H9 (cell line): ENCODE measurements around the gene ROCK2. TPM values are rescaled to one million over a fixed set of nuclear protein-coding genes. Genes with fewer than 3 reads are reported as not detected.

Experiments
- DNase-seq: peaks from one replicate; pipeline ENCODE4 v3.0.0-alpha.2; 2017
- H2AFZ ChIP-seq: one replicate; pipeline ENCODE4 v1.6.1; 2013; ENCODE audit warnings: mild to moderate bottlenecking, low read length, control low read depth, moderate library complexity
- H2AK5ac ChIP-seq: 2 replicates; pipeline ENCODE4 v1.6.1; 2013; ENCODE audit warnings: low read length, control low read depth, mixed read lengths; ENCODE audit not compliant: insufficient read length
- H2BK120ac ChIP-seq: one replicate; pipeline ENCODE4 v1.6.1; 2013; ENCODE audit warnings: low read depth, mild to moderate bottlenecking, low read length, control low read depth, inconsistent platforms; ENCODE audit not compliant: poor library complexity, severe bottlenecking
- H2BK12ac ChIP-seq: 2 replicates; pipeline ENCODE4 v1.6.1; 2013; ENCODE audit warnings: low read length, control low read depth, mixed read lengths, low read depth; ENCODE audit not compliant: insufficient read length
- H2BK15ac ChIP-seq: 2 replicates; pipeline ENCODE4 v1.6.1; 2013; ENCODE audit warnings: low read depth, low read length, control low read depth
- H2BK20ac ChIP-seq: one replicate; pipeline ENCODE4 v1.6.1; 2013; ENCODE audit warnings: low read depth, mild to moderate bottlenecking, low read length, control low read depth, inconsistent platforms; ENCODE audit not compliant: poor library complexity, severe bottlenecking
- H2BK5ac ChIP-seq: 2 replicates; pipeline ENCODE4 v1.6.1; 2013; ENCODE audit warnings: low read length, control low read depth, mixed read lengths; ENCODE audit not compliant: insufficient read length
- H3K14ac ChIP-seq: 2 replicates; pipeline ENCODE4 v1.6.1; 2013; ENCODE audit warnings: low read length, control low read depth; ENCODE audit not compliant: insufficient read depth
- H3K18ac ChIP-seq: 2 replicates; pipeline ENCODE4 v1.6.1; 2013; ENCODE audit warnings: low read depth, mild to moderate bottlenecking, mixed read lengths, low read length, control low read depth; ENCODE audit not compliant: insufficient read length
- H3K23ac ChIP-seq: 2 replicates; pipeline ENCODE4 v1.6.1; 2013; ENCODE audit warnings: low read length, control low read depth, mixed read lengths, low read depth; ENCODE audit not compliant: insufficient read length
- H3K23me2 ChIP-seq: 2 replicates; pipeline ENCODE4 v1.6.1; 2013; ENCODE audit warnings: low read depth, mild to moderate bottlenecking, mixed read lengths, low read length, control low read depth; ENCODE audit not compliant: insufficient read length, poor library complexity, severe bottlenecking
- H3K27ac ChIP-seq: 2 replicates; pipeline ENCODE4 v1.5.1; 2013; ENCODE audit warnings: low read length, control low read depth, mixed read lengths, low read depth; ENCODE audit not compliant: insufficient read length
- H3K27me3 ChIP-seq: 2 replicates; pipeline ENCODE4 v1.6.1; 2013; ENCODE audit warnings: low read length, control low read depth, inconsistent platforms; ENCODE audit not compliant: insufficient read depth
- H3K4ac ChIP-seq: 2 replicates; pipeline ENCODE4 v1.6.1; 2013; ENCODE audit warnings: low read depth, mild to moderate bottlenecking, control low read depth, inconsistent platforms, low read length, moderate library complexity
- H3K4me1 ChIP-seq: 2 replicates; pipeline ENCODE4 v1.6.1; 2013; ENCODE audit warnings: low read length, control low read depth, inconsistent platforms; ENCODE audit not compliant: insufficient read depth
- H3K4me2 ChIP-seq: 2 replicates; pipeline ENCODE4 v1.6.1; 2013; ENCODE audit warnings: low read length, control low read depth, mixed read lengths; ENCODE audit not compliant: insufficient read length, insufficient read depth
- H3K56ac ChIP-seq: 2 replicates; pipeline ENCODE4 v1.6.1; 2013; ENCODE audit warnings: low read depth, mild to moderate bottlenecking, mixed read lengths, low read length, control low read depth; ENCODE audit not compliant: insufficient read length
- H3K79me1 ChIP-seq: 2 replicates; pipeline ENCODE4 v1.6.1; 2013; ENCODE audit warnings: low read depth, mild to moderate bottlenecking, moderate library complexity, low read length, control low read depth, inconsistent platforms; ENCODE audit not compliant: insufficient read depth, poor library complexity, severe bottlenecking
- H3K79me2 ChIP-seq: 2 replicates; pipeline ENCODE4 v1.6.1; 2013; ENCODE audit warnings: low read length, control low read depth, inconsistent platforms; ENCODE audit not compliant: insufficient read depth
- H3K9ac ChIP-seq: 2 replicates; pipeline ENCODE4 v1.6.1; 2013; ENCODE audit warnings: low read length, control low read depth, mixed read lengths; ENCODE audit not compliant: insufficient read length; ENCODE audit errors: extremely low read depth
- H3K9me3 ChIP-seq: one replicate; pipeline ENCODE4 v1.6.1; 2013; ENCODE audit warnings: low read depth, low read length, inconsistent platforms; ENCODE audit not compliant: control insufficient read depth
- H3T11ph ChIP-seq: one replicate; pipeline ENCODE4 v1.6.1; 2013; ENCODE audit warnings: mild to moderate bottlenecking, low read length, control low read depth, inconsistent platforms
- H4K20me1 ChIP-seq: one replicate; pipeline ENCODE4 v1.6.1; 2013; ENCODE audit not compliant: control insufficient read depth, insufficient read length, insufficient read depth
- H4K5ac ChIP-seq: 2 replicates; pipeline ENCODE4 v1.6.1; 2013; ENCODE audit warnings: low read depth, mild to moderate bottlenecking, mixed read lengths, low read length, control low read depth; ENCODE audit not compliant: insufficient read length
- H4K8ac ChIP-seq: replicated peaks from 2 replicates; pipeline ENCODE4 v1.6.1; 2013; ENCODE audit warnings: low read length, control low read depth, mixed read lengths, low read depth; ENCODE audit not compliant: insufficient read length
- H4K91ac ChIP-seq: 2 replicates; pipeline ENCODE4 v1.6.1; 2013; ENCODE audit warnings: low read depth, mild to moderate bottlenecking, moderate library complexity, mixed read lengths, low read length, control low read depth; ENCODE audit not compliant: insufficient read length
- H3K27ac Mint-ChIP-seq, 3 experiments: 2 replicates in 2 of 3; 3 replicates in 1 of 3; pipeline ENCODE4 v1.8.0; 2020 to 2021; ENCODE audit warnings: mixed read lengths in 3 of 3, mild to moderate bottlenecking in 1 of 3, moderate library complexity in 1 of 3
- H3K27me3 Mint-ChIP-seq: 2 replicates; pipeline ENCODE4 v1.8.0; 2021; ENCODE audit warnings: low read depth, mild to moderate bottlenecking, moderate library complexity, mixed read lengths
- H3K36me3 Mint-ChIP-seq, 3 experiments: 2 replicates in 2 of 3; 3 replicates in 1 of 3; pipeline ENCODE4 v1.8.0; 2020 to 2021; ENCODE audit warnings: low read depth in 3 of 3, mixed read lengths in 3 of 3; ENCODE audit not compliant: insufficient read depth in 1 of 3
- H3K4me1 Mint-ChIP-seq, 2 experiments: 2 replicates each; pipeline ENCODE4 v1.8.0; 2020; ENCODE audit warnings: mixed read lengths in 2 of 2
- H3K4me3 Mint-ChIP-seq, 2 experiments: 2 replicates in 1 of 2; 3 replicates in 1 of 2; pipeline ENCODE4 v1.8.0; 2020 to 2021; ENCODE audit warnings: mild to moderate bottlenecking in 2 of 2, mixed read lengths in 2 of 2, moderate library complexity in 1 of 2
- H3K9me3 Mint-ChIP-seq, 2 experiments: 2 replicates in 1 of 2; 3 replicates in 1 of 2; pipeline ENCODE4 v1.8.0; 2020; ENCODE audit warnings: mild to moderate bottlenecking in 2 of 2, mixed read lengths in 2 of 2, moderate library complexity in 1 of 2
- WGBS: extraction: QIAGEN DNeasy Blood & Tissue Kit; methylation state at CpG from one replicate; pipeline ENCODE4 v1.1.7; 2013; ENCODE audit warnings: missing lambda C conversion rate, low lambda C conversion rate, mixed read lengths; ENCODE audit not compliant: insufficient read length; ENCODE audit errors: extremely low coverage; 5-methylcytosine and 5-hydroxymethylcytosine counted together
- total RNA-seq: library from RNA; stranded (reverse); gene quantifications from 2 replicates; pipeline ENCODE4 v1.2.1, GENCODE V29; 2021
- TF ChIP-seq, protein P1 (sequence below): fragments of 200-600 bp; sonication (generic); conservative IDR thresholded peaks from 3 replicates; pipeline ENCODE4 v1.8.0; 2021; ENCODE audit warnings: antibody characterized with exemption, mild to moderate bottlenecking

ROCK2 gene
- total RNA-seq, 1 experiment from 2014 or later: 33.2 TPM

DNA sequence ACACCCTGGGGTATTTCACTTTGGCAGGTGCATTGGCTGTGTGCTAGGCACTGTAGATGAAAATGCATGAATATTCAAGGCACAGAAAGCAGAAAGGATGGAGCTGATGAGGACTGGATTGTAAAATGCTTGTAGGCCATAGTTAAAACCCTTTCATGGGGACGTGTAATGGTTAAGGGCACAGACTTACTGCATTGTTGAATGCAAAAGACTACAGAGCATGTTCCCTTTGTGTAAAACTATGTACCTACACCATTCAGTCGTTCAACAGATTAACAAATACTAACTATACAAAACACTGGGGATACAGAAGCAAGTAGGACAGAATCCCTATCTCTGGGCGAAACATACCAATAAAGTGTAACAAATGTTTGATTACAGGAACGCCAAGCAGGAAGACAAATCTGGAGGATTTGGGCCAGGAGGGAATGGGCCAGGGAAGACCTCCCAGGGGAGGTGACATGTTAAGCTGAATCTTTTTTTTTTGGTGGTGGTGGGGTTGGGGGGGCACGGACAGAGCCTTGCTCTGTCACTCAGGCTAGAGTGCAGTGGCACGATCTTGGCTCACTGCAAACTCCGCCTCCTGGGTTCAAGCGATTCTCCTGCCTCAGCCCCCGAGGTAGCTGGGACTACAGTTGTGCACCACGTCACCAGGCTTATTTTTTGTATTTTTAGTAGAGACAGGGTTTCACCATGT is 19.6 kb upstream of the ROCK2 start:
- TF ChIP-seq, protein P1, sequence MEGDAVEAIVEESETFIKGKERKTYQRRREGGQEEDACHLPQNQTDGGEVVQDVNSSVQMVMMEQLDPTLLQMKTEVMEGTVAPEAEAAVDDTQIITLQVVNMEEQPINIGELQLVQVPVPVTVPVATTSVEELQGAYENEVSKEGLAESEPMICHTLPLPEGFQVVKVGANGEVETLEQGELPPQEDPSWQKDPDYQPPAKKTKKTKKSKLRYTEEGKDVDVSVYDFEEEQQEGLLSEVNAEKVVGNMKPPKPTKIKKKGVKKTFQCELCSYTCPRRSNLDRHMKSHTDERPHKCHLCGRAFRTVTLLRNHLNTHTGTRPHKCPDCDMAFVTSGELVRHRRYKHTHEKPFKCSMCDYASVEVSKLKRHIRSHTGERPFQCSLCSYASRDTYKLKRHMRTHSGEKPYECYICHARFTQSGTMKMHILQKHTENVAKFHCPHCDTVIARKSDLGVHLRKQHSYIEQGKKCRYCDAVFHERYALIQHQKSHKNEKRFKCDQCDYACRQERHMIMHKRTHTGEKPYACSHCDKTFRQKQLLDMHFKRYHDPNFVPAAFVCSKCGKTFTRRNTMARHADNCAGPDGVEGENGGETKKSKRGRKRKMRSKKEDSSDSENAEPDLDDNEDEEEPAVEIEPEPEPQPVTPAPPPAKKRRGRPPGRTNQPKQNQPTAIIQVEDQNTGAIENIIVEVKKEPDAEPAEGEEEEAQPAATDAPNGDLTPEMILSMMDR: no peak
- Histone ChIP-seq H3K4ac (no peak overlapping the region), H2BK20ac (no peak overlapping the region), H3K4me1 (no peaks in the 10 kb centered on the region), H2AK5ac (no peak overlapping the region), H3K56ac (no peak overlapping the region), H3K9ac (no peak overlapping the region), H2AFZ (no peak overlapping the region), H3K23ac (no peak overlapping the region), H4K91ac (no peak overlapping the region), H4K8ac (no peak overlapping the region), H4K5ac (no peak overlapping the region), H3K27ac (no peak overlapping the region), H3K4me2 (no peak overlapping the region), H3K79me2 (no peaks in the 10 kb centered on the region), H3T11ph (no peak overlapping the region), H3K18ac (no peak overlapping the region), H2BK15ac (no peak overlapping the region), H2BK5ac (no peak overlapping the region), H2BK12ac (no peak overlapping the region), H3K79me1 (no peaks in the 10 kb centered on the region), H4K20me1 (no peaks in the 10 kb centered on the region), H3K23me2 (no peaks in the 10 kb centered on the region), H2BK120ac (no peak overlapping the region), H3K27me3 (no peaks in the 10 kb centered on the region), H3K14ac (no peak overlapping the region), H3K9me3 (no peaks in the 10 kb centered on the region)
- Mint-ChIP-seq H3K4me3 (no peak overlapping the region; a peak in 1 of 5 replicates), H3K27ac (no peak overlapping the region; a peak in 1 of 7 replicates), H3K9me3 (no peaks in the 10 kb centered on the region), H3K27me3 (no peaks in the 10 kb centered on the region), H3K4me1 (peaks cover 9 to 10% of the 10 kb centered on the region in 2 experiments), H3K36me3 (no peaks in the 10 kb centered on the region)
- no peak for DNase-seq
- no CpG with 5 or more reads among the region's 10 CpGs for WGBS
